ENCODE results near the gene CPNE4. TPM values are rescaled to one million over a fixed set of nuclear protein-coding genes. Genes with fewer than 3 reads are reported as not detected.

Gene CPNE4
- total and polyA plus RNA-seq, 2 donors (not counting 3 experiments of a cell fraction or from before 2014, with no cell fraction given): not detected

- H3K9ac ChIP-seq (replicated peaks; ENCODE audit: extremely low read depth, insufficient read depth, low read length): no peak overlapping the region
- intact Hi-C loops (cut with micrococcal nuclease): no loop called here
- ChIA-PET CTCF (no interaction called here), POLR2A (no interaction called here)
- DNase-seq (ENCODE audit: low read depth, low spot score) (no peak), FAIRE-seq (no peak)
- H3K9me3 ChIP-seq (replicated peaks; ENCODE audit: control insufficient read depth, insufficient read depth, low read length): no peaks in the 10 kb centered on the region
- H3K27ac ChIP-seq (ENCODE audit: insufficient read depth, low read depth, low read length): no peak overlapping the region
- BruUV-seq (replicated peaks): no TSS peak
- no peak overlapping the region for H2AFZ ChIP-seq (ENCODE audit: low read depth, low read length)
- no peaks in the 10 kb centered on the region for H3K36me3 ChIP-seq (ENCODE audit: control insufficient read depth in 2 of 2, extremely low read depth in 1 of 2, insufficient read depth in 2 of 2, low read length in 2 of 2)
- dilution Hi-C loops (cut with MboI; ENCODE audit: extremely low pct_ligation_motif_present, low sequenced_read_pairs): no loop called here
- H3K9me1 ChIP-seq (replicated peaks; ENCODE audit: control insufficient read depth, extremely low read depth, insufficient read depth, low read length): no peaks in the 10 kb centered on the region
- no peaks in the 10 kb centered on the region for H4K20me1 ChIP-seq (replicated peaks; ENCODE audit: control insufficient read depth, extremely low read depth, insufficient read depth, low read length)
- TF ChIP-seq FOS (IDR thresholded peaks at IDR 0.05; ENCODE audit: borderline replicate concordance, insufficient read depth, low read length): no peak
- TF ChIP-seq JUN (IDR thresholded peaks at IDR 0.05; ENCODE audit: borderline replicate concordance, insufficient read depth, insufficient read length, low read depth): no peak
- no peaks in the 10 kb centered on the region for H3K4me1 ChIP-seq (ENCODE audit: control insufficient read depth, extremely low read depth, insufficient read depth, low read length)
- H3K4me2 ChIP-seq (ENCODE audit: insufficient read depth, low read length): no peak overlapping the region
- no peaks in the 10 kb centered on the region for H3K79me2 ChIP-seq (ENCODE audit: control insufficient read depth, insufficient read depth, low read length)
- H3K27me3 ChIP-seq (ENCODE audit: control insufficient read depth in 2 of 2, insufficient read depth in 2 of 2, low read length in 2 of 2): no peaks in the 10 kb centered on the region
- H3K4me3 ChIP-seq (replicated peaks in 1 of 3; ENCODE audit: insufficient read depth in 1 of 3, low read depth in 1 of 3, low read length in 3 of 3): no peak overlapping the region
Measured at GRCh38 chr3:131756405-131756804, 278.4 kb downstream of the CPNE4 start.

GRCh38 chr3:131755380-131755779 lies 279.4 kb downstream of the CPNE4 start:
- BruUV-seq (replicated peaks): no TSS peak
- CTCF ChIA-PET: no interaction called here
- no peak for TF ChIP-seq EZH2 (IDR thresholded peaks at IDR 0.05; ENCODE audit: borderline replicate concordance, low read depth, low read length, severe bottlenecking)
- no peak for TF ChIP-seq MAX (IDR thresholded peaks at IDR 0.05; ENCODE audit: insufficient read depth, insufficient read length)
- no peak for TF ChIP-seq FOS (IDR thresholded peaks at IDR 0.05; ENCODE audit: borderline replicate concordance, insufficient read depth, low read length)
- TF ChIP-seq JUN (IDR thresholded peaks at IDR 0.05; ENCODE audit: borderline replicate concordance, insufficient read depth, insufficient read length, low read depth): no peak
- TF ChIP-seq, protein P1, sequence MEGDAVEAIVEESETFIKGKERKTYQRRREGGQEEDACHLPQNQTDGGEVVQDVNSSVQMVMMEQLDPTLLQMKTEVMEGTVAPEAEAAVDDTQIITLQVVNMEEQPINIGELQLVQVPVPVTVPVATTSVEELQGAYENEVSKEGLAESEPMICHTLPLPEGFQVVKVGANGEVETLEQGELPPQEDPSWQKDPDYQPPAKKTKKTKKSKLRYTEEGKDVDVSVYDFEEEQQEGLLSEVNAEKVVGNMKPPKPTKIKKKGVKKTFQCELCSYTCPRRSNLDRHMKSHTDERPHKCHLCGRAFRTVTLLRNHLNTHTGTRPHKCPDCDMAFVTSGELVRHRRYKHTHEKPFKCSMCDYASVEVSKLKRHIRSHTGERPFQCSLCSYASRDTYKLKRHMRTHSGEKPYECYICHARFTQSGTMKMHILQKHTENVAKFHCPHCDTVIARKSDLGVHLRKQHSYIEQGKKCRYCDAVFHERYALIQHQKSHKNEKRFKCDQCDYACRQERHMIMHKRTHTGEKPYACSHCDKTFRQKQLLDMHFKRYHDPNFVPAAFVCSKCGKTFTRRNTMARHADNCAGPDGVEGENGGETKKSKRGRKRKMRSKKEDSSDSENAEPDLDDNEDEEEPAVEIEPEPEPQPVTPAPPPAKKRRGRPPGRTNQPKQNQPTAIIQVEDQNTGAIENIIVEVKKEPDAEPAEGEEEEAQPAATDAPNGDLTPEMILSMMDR (IDR thresholded peaks at IDR 0.05; ENCODE audit: extremely low read depth in 1 of 2, insufficient read depth in 1 of 2, low read depth in 1 of 2, low read length in 2 of 2): no peak
- no peak for TF ChIP-seq POLR2A (IDR thresholded peaks at IDR 0.05; ENCODE audit: low read depth, low read length)
- TF ChIP-seq GATA2 (IDR thresholded peaks at IDR 0.05; ENCODE audit: insufficient read depth, insufficient read length, low read depth, low read length): no peak
- TF ChIP-seq MYC (IDR thresholded peaks at IDR 0.05; ENCODE audit: low read depth, low read length): no peak
- TF ChIP-seq POLR2AphosphoS5 (IDR thresholded peaks at IDR 0.05; ENCODE audit: insufficient read depth, low read depth, low read length): no peak
- dilution Hi-C loops (cut with MboI; ENCODE audit: extremely low pct_ligation_motif_present, low sequenced_read_pairs): no loop called here
- Histone ChIP-seq H3K27ac (ENCODE audit: insufficient read depth, low read depth, low read length) (no peak overlapping the region), H3K9ac (replicated peaks; ENCODE audit: extremely low read depth, insufficient read depth, low read length) (no peak overlapping the region), H4K20me1 (replicated peaks; ENCODE audit: control insufficient read depth, extremely low read depth, insufficient read depth, low read length) (no peaks in the 10 kb centered on the region), H3K9me1 (replicated peaks; ENCODE audit: control insufficient read depth, extremely low read depth, insufficient read depth, low read length) (no peaks in the 10 kb centered on the region), H3K4me1 (ENCODE audit: control insufficient read depth, extremely low read depth, insufficient read depth, low read length) (no peaks in the 10 kb centered on the region), H2AFZ (ENCODE audit: low read depth, low read length) (no peak overlapping the region), H3K27me3 (ENCODE audit: control insufficient read depth in 2 of 2, insufficient read depth in 2 of 2, low read length in 2 of 2) (no peaks in the 10 kb centered on the region), H3K36me3 (ENCODE audit: control insufficient read depth in 2 of 2, extremely low read depth in 1 of 2, insufficient read depth in 2 of 2, low read length in 2 of 2) (no peaks in the 10 kb centered on the region), H3K9me3 (replicated peaks; ENCODE audit: control insufficient read depth, insufficient read depth, low read length) (no peaks in the 10 kb centered on the region), H3K79me2 (ENCODE audit: control insufficient read depth, insufficient read depth, low read length) (no peaks in the 10 kb centered on the region), H3K4me2 (ENCODE audit: insufficient read depth, low read length) (no peak overlapping the region), H3K4me3 (replicated peaks in 1 of 3; ENCODE audit: insufficient read depth in 1 of 3, low read depth in 1 of 3, low read length in 3 of 3) (no peak overlapping the region)
- intact Hi-C loops (cut with micrococcal nuclease): no loop called here
- DNase-seq (ENCODE audit: low read depth, low spot score) (no peak), FAIRE-seq (no peak)
- POLR2A ChIA-PET: no interaction called here

All from endothelial cell of umbilical vein (primary cell).